C4-2B (cell line): ENCODE measurements around the gene PLA2G1B.

Experiments used
- H3K27ac ChIP-seq: fragments of 450-650 bp; 2 replicates; pipeline ENCODE4 v1.5.1; 2017
- CTCF ChIP-seq: fragments of 450-650 bp; conservative IDR thresholded peaks from 2 replicates; pipeline ENCODE4 v1.5.1; 2017; ENCODE audit warnings: mild to moderate bottlenecking
- ZFX ChIP-seq: fragments of 450-650 bp; IDR thresholded peaks from 2 replicates; pipeline ENCODE4 v1.6.1; 2017

Gene PLA2G1B

GRCh38 chr12:120278137-120279069 is 49.2 kb downstream of the PLA2G1B start:
- no peak overlapping the region for H3K27ac ChIP-seq
- TF ChIP-seq ZFX, result no peak
- TF ChIP-seq CTCF, result no peak

GRCh38 chr12:120276734-120277133 is 50.8 kb downstream of the PLA2G1B start:
- H3K27ac ChIP-seq, result no peak overlapping the region
- no peak for TF ChIP-seq CTCF
- TF ChIP-seq ZFX, result no peak
